GM12878 (cell line): ENCODE measurements around the gene TAF6L. TPM values are rescaled to one million over a fixed set of nuclear protein-coding genes. Genes with fewer than 3 reads are reported as not detected.

Source experiments
- EED ChIP-seq: sonication (generic); IDR thresholded peaks from 2 replicates; pipeline ENCODE4 v1.6.1; 2016; ENCODE audit warnings: antibody characterized with exemption, low read depth
- FOXM1 ChIP-seq: IDR thresholded peaks from 2 replicates; pipeline ENCODE4 v1.6.1; 2012; ENCODE audit warnings: low read depth, mild to moderate bottlenecking, inconsistent platforms, low read length, moderate library complexity
- HCFC1 ChIP-seq: fragments of 150-350 bp; IDR thresholded peaks from 2 replicates; pipeline ENCODE4 v1.6.1; 2014; ENCODE audit warnings: low read length
- HDGF ChIP-seq: fragments of 450-650 bp; IDR thresholded peaks from 2 replicates; pipeline ENCODE4 v1.6.1; 2016; ENCODE audit warnings: antibody characterized with exemption
- JUNB ChIP-seq: IDR thresholded peaks from 2 replicates; pipeline ENCODE4 v1.6.1; 2016; ENCODE audit warnings: antibody characterized with exemption, mild to moderate bottlenecking
- MEF2A ChIP-seq: IDR thresholded peaks from 2 replicates; pipeline ENCODE4 v1.6.1; 2011; ENCODE audit warnings: low read depth, mild to moderate bottlenecking, low read length, moderate library complexity; ENCODE audit not compliant: insufficient read depth
- MTA2 ChIP-seq: fragments of 450-650 bp; IDR thresholded peaks from 2 replicates; pipeline ENCODE4 v1.6.1; 2016; ENCODE audit warnings: low read depth, mild to moderate bottlenecking, moderate library complexity
- NBN ChIP-seq: fragments of 450-650 bp; IDR thresholded peaks from 2 replicates; pipeline ENCODE4 v1.6.1; 2016
- NFXL1 ChIP-seq: fragments of 450-650 bp; IDR thresholded peaks from 2 replicates; pipeline ENCODE4 v1.6.1; 2017; ENCODE audit warnings: antibody characterized with exemption, mild to moderate bottlenecking, borderline replicate concordance
- NRF1 ChIP-seq: conservative IDR thresholded peaks from 2 replicates; pipeline ENCODE4 v1.6.1; 2011; ENCODE audit warnings: mild to moderate bottlenecking, low read depth, low read length, improper control_type of control experiment
- POLR2AphosphoS5 ChIP-seq: IDR thresholded peaks from 2 replicates; pipeline ENCODE4 v1.6.1; 2011; ENCODE audit warnings: mild to moderate bottlenecking, low read length, inconsistent platforms
- POU2F2 ChIP-seq: IDR thresholded peaks from 3 replicates; pipeline ENCODE4 v1.6.1; 2011; ENCODE audit warnings: low read depth, mild to moderate bottlenecking, low read length, borderline replicate concordance
- SP1 ChIP-seq: IDR thresholded peaks from one replicate; pipeline ENCODE4 v1.6.1; 2011; ENCODE audit warnings: low read depth, low read length
- STAT3 ChIP-seq: IDR thresholded peaks from 2 replicates; pipeline ENCODE4 v1.6.1; 2011; ENCODE audit warnings: low read depth, low read length, improper control_type of control experiment
- TCF3 ChIP-seq: IDR thresholded peaks from 2 replicates; pipeline ENCODE4 v1.6.1; 2012; ENCODE audit warnings: low read depth, mild to moderate bottlenecking, low read length, borderline replicate concordance; ENCODE audit not compliant: insufficient read depth
- polyA plus RNA-seq, 11 experiments: library from polyadenylated mRNA; depleted of rRNA in 4 of 11; unstranded in 6 of 11; stranded (reverse) in 5 of 11; fragments of >200 nt; fragmentation: Nextera tagmentation in 4 of 11; fragmentation: Illumina TruSeq in 1 of 11; extraction: Ambion mirVana in 4 of 11; extraction: Trizol in 1 of 11; gene quantifications; 1 replicate in 1 of 11; 2 replicates in 10 of 11; pipeline versions ENCODE4 v1.2.1 to v1.2.3, GENCODE V29; 2011 to 2016; ENCODE audit warnings: inconsistent platforms in 2 of 11, missing spikeins in 2 of 11, low read depth in 1 of 11
- total RNA-seq, 4 experiments: library from RNA; depleted of rRNA in 3 of 4; stranded (reverse); fragments of >200 nt in 3 of 4; fragmentation: Illumina TruSeq in 1 of 4; extraction: Trizol in 1 of 4; gene quantifications; 2 replicates each; pipeline versions ENCODE4 v1.2.1 to v1.2.3, GENCODE V29; 2013 to 2021
- TF ChIP-seq, protein P1 (sequence below): fragments of 450-650 bp; conservative IDR thresholded peaks from 2 replicates; pipeline ENCODE4 v1.6.1; 2017; ENCODE audit warnings: mild to moderate bottlenecking, moderate library complexity
- TF ChIP-seq, protein P2 (sequence below): IDR thresholded peaks from 2 replicates; pipeline ENCODE4 v1.6.1; 2011; ENCODE audit warnings: mild to moderate bottlenecking, low read depth, low read length, moderate library complexity; ENCODE audit not compliant: insufficient replicate concordance
- TF ChIP-seq, protein P3 (sequence below): IDR thresholded peaks from 2 replicates; pipeline ENCODE4 v1.6.1; 2012; ENCODE audit warnings: mild to moderate bottlenecking, low read depth, low read length
- TF ChIP-seq, protein P4 (sequence below): fragments of 450-650 bp; IDR thresholded peaks from 2 replicates; pipeline ENCODE4 v1.6.1; 2017; ENCODE audit warnings: low read depth, mild to moderate bottlenecking, moderate library complexity

The TAF6L gene
- total and polyA plus RNA-seq, 10 of the 15 experiments (the other 5 are each of a cell fraction or from before 2014, with no cell fraction given): 0.15 to 35.6 (median 19.0) TPM

DNA sequence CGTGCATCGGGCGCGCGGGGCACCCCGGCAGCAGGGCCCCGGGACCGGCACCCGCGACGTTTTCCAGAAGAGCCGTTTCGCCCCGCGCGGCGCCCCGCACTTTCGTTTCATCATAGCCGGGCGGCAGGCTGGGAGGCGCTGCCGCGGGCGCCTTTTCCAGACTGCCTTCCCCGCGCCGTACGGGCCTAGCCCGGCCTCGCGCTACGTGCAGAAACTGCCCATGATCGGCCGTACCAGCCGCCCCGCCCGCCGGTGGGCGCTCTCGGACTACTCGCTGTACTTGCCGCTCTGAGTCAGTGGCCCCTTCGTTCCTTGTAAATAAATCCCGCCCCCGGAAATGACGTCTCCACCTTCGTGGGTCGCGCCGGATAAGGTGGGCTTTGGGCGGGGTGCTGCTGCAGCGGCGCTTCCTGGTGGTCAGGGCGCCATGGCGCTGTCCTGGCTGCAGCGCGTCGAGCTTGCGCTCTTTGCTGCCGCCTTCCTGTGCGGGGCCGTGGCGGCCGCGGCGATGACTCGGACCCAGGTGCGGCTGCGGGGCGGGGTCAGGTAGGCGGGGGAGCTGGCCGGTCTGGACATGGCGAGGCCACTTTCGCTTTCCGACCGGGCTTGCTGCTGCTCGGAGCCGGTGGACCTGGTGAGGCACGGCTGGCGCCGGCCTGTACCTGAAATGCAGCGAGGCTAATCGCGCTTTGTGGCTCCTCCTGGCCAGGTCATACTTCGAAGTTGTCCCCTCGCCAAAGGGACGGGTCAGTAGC lies 16.0 kb downstream of the TAF6L start, which contains the start of gene TMEM179B (continued):
- TF ChIP-seq, protein P1, sequence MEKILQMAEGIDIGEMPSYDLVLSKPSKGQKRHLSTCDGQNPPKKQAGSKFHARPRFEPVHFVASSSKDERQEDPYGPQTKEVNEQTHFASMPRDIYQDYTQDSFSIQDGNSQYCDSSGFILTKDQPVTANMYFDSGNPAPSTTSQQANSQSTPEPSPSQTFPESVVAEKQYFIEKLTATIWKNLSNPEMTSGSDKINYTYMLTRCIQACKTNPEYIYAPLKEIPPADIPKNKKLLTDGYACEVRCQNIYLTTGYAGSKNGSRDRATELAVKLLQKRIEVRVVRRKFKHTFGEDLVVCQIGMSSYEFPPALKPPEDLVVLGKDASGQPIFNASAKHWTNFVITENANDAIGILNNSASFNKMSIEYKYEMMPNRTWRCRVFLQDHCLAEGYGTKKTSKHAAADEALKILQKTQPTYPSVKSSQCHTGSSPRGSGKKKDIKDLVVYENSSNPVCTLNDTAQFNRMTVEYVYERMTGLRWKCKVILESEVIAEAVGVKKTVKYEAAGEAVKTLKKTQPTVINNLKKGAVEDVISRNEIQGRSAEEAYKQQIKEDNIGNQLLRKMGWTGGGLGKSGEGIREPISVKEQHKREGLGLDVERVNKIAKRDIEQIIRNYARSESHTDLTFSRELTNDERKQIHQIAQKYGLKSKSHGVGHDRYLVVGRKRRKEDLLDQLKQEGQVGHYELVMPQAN: peak; percentile 86
- TF ChIP-seq EED (no peak), FOXM1 (peak; percentile 70; the same call in 1 of the 2 replicates), HCFC1 (peak; percentile 63), MEF2A (no peak), SP1 (peak; percentile 64), NBN (peak; percentile 38; the same call in 1 of the 2 replicates), HDGF (no peak), TCF3 (peak; percentile 59), NRF1 (no peak), POLR2AphosphoS5 (peak; percentile 94), STAT3 (no peak), NFXL1 (no peak), MTA2 (no peak), JUNB (no peak), POU2F2 (peak; percentile 93)
- TF ChIP-seq, protein P2, sequence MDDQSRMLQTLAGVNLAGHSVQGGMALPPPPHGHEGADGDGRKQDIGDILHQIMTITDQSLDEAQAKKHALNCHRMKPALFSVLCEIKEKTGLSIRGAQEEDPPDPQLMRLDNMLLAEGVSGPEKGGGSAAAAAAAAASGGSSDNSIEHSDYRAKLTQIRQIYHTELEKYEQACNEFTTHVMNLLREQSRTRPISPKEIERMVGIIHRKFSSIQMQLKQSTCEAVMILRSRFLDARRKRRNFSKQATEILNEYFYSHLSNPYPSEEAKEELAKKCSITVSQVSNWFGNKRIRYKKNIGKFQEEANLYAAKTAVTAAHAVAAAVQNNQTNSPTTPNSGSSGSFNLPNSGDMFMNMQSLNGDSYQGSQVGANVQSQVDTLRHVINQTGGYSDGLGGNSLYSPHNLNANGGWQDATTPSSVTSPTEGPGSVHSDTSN: no peak
- TF ChIP-seq, protein P3, sequence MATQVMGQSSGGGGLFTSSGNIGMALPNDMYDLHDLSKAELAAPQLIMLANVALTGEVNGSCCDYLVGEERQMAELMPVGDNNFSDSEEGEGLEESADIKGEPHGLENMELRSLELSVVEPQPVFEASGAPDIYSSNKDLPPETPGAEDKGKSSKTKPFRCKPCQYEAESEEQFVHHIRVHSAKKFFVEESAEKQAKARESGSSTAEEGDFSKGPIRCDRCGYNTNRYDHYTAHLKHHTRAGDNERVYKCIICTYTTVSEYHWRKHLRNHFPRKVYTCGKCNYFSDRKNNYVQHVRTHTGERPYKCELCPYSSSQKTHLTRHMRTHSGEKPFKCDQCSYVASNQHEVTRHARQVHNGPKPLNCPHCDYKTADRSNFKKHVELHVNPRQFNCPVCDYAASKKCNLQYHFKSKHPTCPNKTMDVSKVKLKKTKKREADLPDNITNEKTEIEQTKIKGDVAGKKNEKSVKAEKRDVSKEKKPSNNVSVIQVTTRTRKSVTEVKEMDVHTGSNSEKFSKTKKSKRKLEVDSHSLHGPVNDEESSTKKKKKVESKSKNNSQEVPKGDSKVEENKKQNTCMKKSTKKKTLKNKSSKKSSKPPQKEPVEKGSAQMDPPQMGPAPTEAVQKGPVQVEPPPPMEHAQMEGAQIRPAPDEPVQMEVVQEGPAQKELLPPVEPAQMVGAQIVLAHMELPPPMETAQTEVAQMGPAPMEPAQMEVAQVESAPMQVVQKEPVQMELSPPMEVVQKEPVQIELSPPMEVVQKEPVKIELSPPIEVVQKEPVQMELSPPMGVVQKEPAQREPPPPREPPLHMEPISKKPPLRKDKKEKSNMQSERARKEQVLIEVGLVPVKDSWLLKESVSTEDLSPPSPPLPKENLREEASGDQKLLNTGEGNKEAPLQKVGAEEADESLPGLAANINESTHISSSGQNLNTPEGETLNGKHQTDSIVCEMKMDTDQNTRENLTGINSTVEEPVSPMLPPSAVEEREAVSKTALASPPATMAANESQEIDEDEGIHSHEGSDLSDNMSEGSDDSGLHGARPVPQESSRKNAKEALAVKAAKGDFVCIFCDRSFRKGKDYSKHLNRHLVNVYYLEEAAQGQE: 0 out of 2 replicates have a peak, but pooled peaks have one; percentile 37
- TF ChIP-seq, protein P4, sequence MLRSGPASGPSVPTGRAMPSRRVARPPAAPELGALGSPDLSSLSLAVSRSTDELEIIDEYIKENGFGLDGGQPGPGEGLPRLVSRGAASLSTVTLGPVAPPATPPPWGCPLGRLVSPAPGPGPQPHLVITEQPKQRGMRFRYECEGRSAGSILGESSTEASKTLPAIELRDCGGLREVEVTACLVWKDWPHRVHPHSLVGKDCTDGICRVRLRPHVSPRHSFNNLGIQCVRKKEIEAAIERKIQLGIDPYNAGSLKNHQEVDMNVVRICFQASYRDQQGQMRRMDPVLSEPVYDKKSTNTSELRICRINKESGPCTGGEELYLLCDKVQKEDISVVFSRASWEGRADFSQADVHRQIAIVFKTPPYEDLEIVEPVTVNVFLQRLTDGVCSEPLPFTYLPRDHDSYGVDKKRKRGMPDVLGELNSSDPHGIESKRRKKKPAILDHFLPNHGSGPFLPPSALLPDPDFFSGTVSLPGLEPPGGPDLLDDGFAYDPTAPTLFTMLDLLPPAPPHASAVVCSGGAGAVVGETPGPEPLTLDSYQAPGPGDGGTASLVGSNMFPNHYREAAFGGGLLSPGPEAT: no peak
